HCT116 (cell line): ENCODE measurements around the gene ZBTB17. TPM values are rescaled to one million over a fixed set of nuclear protein-coding genes. Genes with fewer than 3 reads are reported as not detected.

Experiments used
- ATAC-seq: fragments of 200-7000 bp; cut with Tn5 transposase; 2 replicates; pipeline ENCODE4 v1.9.1; 2020; ENCODE audit warnings: mild to moderate bottlenecking, moderate library complexity
- BruUV-seq: library from RNA; stranded (reverse); fragments of 400-500 nt; replicated peaks from 2 replicates; lab custom pipeline; 2021; lab: Mats Ljungman, UMichigan
- CTCF ChIA-PET: fragments of 300-600 bp; sonication (Branson Sonifier 250); formaldehyde crosslinking; loops from one replicate; lab custom pipeline; 2021; ENCODE audit warnings: antibody characterized with exemption; lab: Charles Lee
- POLR2A ChIA-PET: fragments of 300-600, 350-600 bp; sonication (Branson Sonifier 250); formaldehyde crosslinking; loops from one replicate; lab custom pipeline; 2021; ENCODE audit warnings: antibody characterized with exemption; lab: Charles Lee
- RAD21 ChIA-PET, 2 experiments: fragments of 300-600 bp; sonication (Branson Sonifier 250); formaldehyde crosslinking; loops; one replicate each; lab custom pipeline; 2023; ENCODE audit warnings: low total read pairs in 2 of 2; ENCODE audit not compliant: uncharacterized antibody in 2 of 2, unreplicated experiment in 2 of 2, low non-redundant PET in 1 of 2; lab: Charles Lee
- DNase-seq: peaks from one replicate; pipeline ENCODE4 v3.0.0-alpha.2; 2010; ENCODE audit warnings: low read depth, low spot score
- H2AFZ ChIP-seq: fragments of 200-600 bp; shearing (Covaris generic), sonication (generic); 2 replicates; pipeline ENCODE4 v1.6.1; 2017; ENCODE audit warnings: low read depth, mixed run types, mixed read lengths, antibody characterized with exemption, low read length; ENCODE audit not compliant: poor library complexity, severe bottlenecking
- H3K27ac ChIP-seq: 2 replicates; pipeline ENCODE4 v1.5.1; 2012; ENCODE audit warnings: low read depth, low read length
- H3K27me3 ChIP-seq: fragments of 200-600 bp; sonication (generic); 2 replicates; pipeline ENCODE4 v1.6.1; 2016; ENCODE audit warnings: mixed run types, low read length, mixed read lengths; ENCODE audit not compliant: insufficient read depth
- H3K36me3 ChIP-seq, 2 experiments: fragments of 200-500 bp in 1 of 2; fragments of 200-600 bp in 1 of 2; sonication (Bioruptor generic) in 1 of 2; sonication (generic) in 1 of 2; 2 replicates each; pipeline versions ENCODE4 v1.5.1 to v1.6.1; 2014 to 2016; ENCODE audit warnings: low read length in 2 of 2, inconsistent platforms in 1 of 2, mixed read lengths in 1 of 2, mixed run types in 1 of 2; ENCODE audit not compliant: insufficient read depth in 2 of 2, control insufficient read depth in 1 of 2
- H3K4me1 ChIP-seq, 2 experiments: fragments of 200-600 bp in 1 of 2; sonication (generic) in 1 of 2; 2 replicates each; pipeline versions ENCODE4 v1.5.1 to v1.6.1; 2012 to 2017; ENCODE audit warnings: low read length in 2 of 2, inconsistent platforms in 1 of 2, mild to moderate bottlenecking in 1 of 2, mixed read lengths in 1 of 2, mixed run types in 1 of 2, moderate library complexity in 1 of 2; ENCODE audit not compliant: insufficient read depth in 2 of 2, control insufficient read depth in 1 of 2
- H3K4me2 ChIP-seq: fragments of 200-600 bp; sonication (generic); 2 replicates; pipeline ENCODE4 v1.6.1; 2017; ENCODE audit warnings: mixed run types, low read length, mixed read lengths
- H3K4me3 ChIP-seq, 2 experiments: fragments of 200-600 bp in 1 of 2; sonication (generic) in 1 of 2; replicated peaks in 1 of 2; 2 replicates each; pipeline ENCODE4 v1.5.1; 2011 to 2016; ENCODE audit warnings: low read length in 2 of 2, control low read depth in 1 of 2, low read depth in 1 of 2, mild to moderate bottlenecking in 1 of 2, mixed read lengths in 1 of 2, mixed run types in 1 of 2
- H3K79me2 ChIP-seq: fragments of 200-600 bp; sonication (generic); 2 replicates; pipeline ENCODE4 v1.6.1; 2017; ENCODE audit warnings: mild to moderate bottlenecking, mixed run types, low read length, moderate library complexity, mixed read lengths; ENCODE audit not compliant: insufficient read depth
- H3K9ac ChIP-seq: fragments of 200-600 bp; sonication (generic); 2 replicates; pipeline ENCODE4 v1.6.1; 2016; ENCODE audit warnings: low read length, mixed read lengths
- H3K9me2 ChIP-seq: fragments of 200-600 bp; sonication (generic), shearing (Covaris generic); 2 replicates; pipeline ENCODE4 v1.6.1; 2017; ENCODE audit warnings: mixed run types, mild to moderate bottlenecking, moderate library complexity; ENCODE audit not compliant: insufficient read depth
- H3K9me3 ChIP-seq, 2 experiments: fragments of 200-500 bp in 1 of 2; fragments of 200-600 bp in 1 of 2; sonication (Bioruptor generic) in 1 of 2; sonication (generic) in 1 of 2; 2 replicates each; pipeline ENCODE4 v1.6.1; 2014 to 2017; ENCODE audit warnings: low read length in 2 of 2, mixed read lengths in 2 of 2, inconsistent platforms in 1 of 2, low read depth in 1 of 2, mild to moderate bottlenecking in 1 of 2, mixed run types in 1 of 2, moderate library complexity in 1 of 2; ENCODE audit not compliant: control insufficient read depth in 1 of 2, insufficient read depth in 1 of 2
- H4K20me1 ChIP-seq: fragments of 200-600 bp; sonication (generic), shearing (Covaris generic); 2 replicates; pipeline ENCODE4 v1.6.1; 2017; ENCODE audit warnings: mixed run types, mild to moderate bottlenecking, moderate library complexity; ENCODE audit not compliant: insufficient read depth
- CEBPB ChIP-seq: IDR thresholded peaks from 2 replicates; pipeline ENCODE4 v1.6.1; 2012; ENCODE audit warnings: low read depth
- EGR1 ChIP-seq: IDR thresholded peaks from 2 replicates; pipeline ENCODE4 v1.6.1; 2012; ENCODE audit warnings: low read depth
- ELF1 ChIP-seq: IDR thresholded peaks from 2 replicates; pipeline ENCODE4 v1.6.1; 2012; ENCODE audit warnings: low read depth, borderline replicate concordance
- EZH2 ChIP-seq: fragments of 200-600 bp; sonication (generic); IDR thresholded peaks from 2 replicates; pipeline ENCODE4 v1.6.1; 2017; ENCODE audit warnings: antibody characterized with exemption, mixed run types
- FOSL1 ChIP-seq: IDR thresholded peaks from 2 replicates; pipeline ENCODE4 v1.6.1; 2012; ENCODE audit warnings: low read depth
- POLR2A ChIP-seq: IDR thresholded peaks from 2 replicates; pipeline ENCODE4 v1.7.0; 2011; ENCODE audit warnings: borderline replicate concordance; ENCODE audit not compliant: insufficient read depth, insufficient read length; ENCODE audit errors: extremely low read depth
- POLR2AphosphoS5 ChIP-seq: IDR thresholded peaks from 2 replicates; pipeline ENCODE4 v1.6.1; 2011; ENCODE audit warnings: mild to moderate bottlenecking, low read depth, low read length, moderate library complexity
- SIN3A ChIP-seq: IDR thresholded peaks from 2 replicates; pipeline ENCODE4 v1.6.1; 2012; ENCODE audit warnings: low read depth
- TCF7L2 ChIP-seq: IDR thresholded peaks from 2 replicates; pipeline ENCODE4 v1.7.0; 2011; ENCODE audit warnings: borderline replicate concordance, inconsistent platforms; ENCODE audit not compliant: insufficient read depth, insufficient read length; ENCODE audit errors: extremely low read depth
- YY1 ChIP-seq: IDR thresholded peaks from 2 replicates; pipeline ENCODE4 v1.6.1; 2011; ENCODE audit warnings: low read length, low read depth, moderate library complexity, mild to moderate bottlenecking; ENCODE audit not compliant: insufficient replicate concordance; ENCODE audit errors: extremely low read depth
- ZFX ChIP-seq: fragments of 450-650 bp; IDR thresholded peaks from 2 replicates; pipeline ENCODE4 v1.6.1; 2017
- ZNF274 ChIP-seq: fragments of 200-500 bp; sonication (Bioruptor generic); IDR thresholded peaks from 2 replicates; pipeline ENCODE4 v1.6.1; 2014; ENCODE audit warnings: mild to moderate bottlenecking, low read depth, low read length, inconsistent platforms
- intact Hi-C: fragments of 100-400 bp; cut with micrococcal nuclease; formaldehyde crosslinking; loops from 2 replicates; pipeline ENCODE4 v1.10.0; 2022
- total RNA-seq: library from RNA; stranded (reverse); gene quantifications from one replicate; pipeline ENCODE4 v1.2.1, GENCODE V29; 2021; ENCODE audit not compliant: unreplicated experiment
- TF ChIP-seq, protein P1 (sequence below): IDR thresholded peaks from 2 replicates; pipeline ENCODE4 v1.6.1; 2011; ENCODE audit warnings: mild to moderate bottlenecking, low read length, moderate library complexity; ENCODE audit not compliant: insufficient replicate concordance; ENCODE audit errors: extremely low read depth
- TF ChIP-seq, protein P2 (sequence below), 3 experiments: fragments of 200-600 bp in 1 of 3; sonication (generic) in 1 of 3; IDR thresholded peaks in 2 of 3; conservative IDR thresholded peaks in 1 of 3; 2 replicates each; pipeline ENCODE4 v1.5.1; 2012 to 2017; ENCODE audit warnings: low read depth in 2 of 3, low read length in 2 of 3, antibody characterized with exemption in 1 of 3, borderline replicate concordance in 1 of 3, control low read depth in 1 of 3, mild to moderate bottlenecking in 1 of 3, mixed read lengths in 1 of 3, mixed run types in 1 of 3, moderate library complexity in 1 of 3; ENCODE audit not compliant: insufficient read depth in 1 of 3
- TF ChIP-seq, protein P3 (sequence below): IDR thresholded peaks from 2 replicates; pipeline ENCODE4 v1.6.1; 2012; ENCODE audit warnings: low read depth
- TF ChIP-seq, protein P4 (sequence below): IDR thresholded peaks from 2 replicates; pipeline ENCODE4 v1.6.1; 2012

ZBTB17 gene
- total RNA-seq, 1 experiment from 2014 or later, result 31.6 TPM

DNA sequence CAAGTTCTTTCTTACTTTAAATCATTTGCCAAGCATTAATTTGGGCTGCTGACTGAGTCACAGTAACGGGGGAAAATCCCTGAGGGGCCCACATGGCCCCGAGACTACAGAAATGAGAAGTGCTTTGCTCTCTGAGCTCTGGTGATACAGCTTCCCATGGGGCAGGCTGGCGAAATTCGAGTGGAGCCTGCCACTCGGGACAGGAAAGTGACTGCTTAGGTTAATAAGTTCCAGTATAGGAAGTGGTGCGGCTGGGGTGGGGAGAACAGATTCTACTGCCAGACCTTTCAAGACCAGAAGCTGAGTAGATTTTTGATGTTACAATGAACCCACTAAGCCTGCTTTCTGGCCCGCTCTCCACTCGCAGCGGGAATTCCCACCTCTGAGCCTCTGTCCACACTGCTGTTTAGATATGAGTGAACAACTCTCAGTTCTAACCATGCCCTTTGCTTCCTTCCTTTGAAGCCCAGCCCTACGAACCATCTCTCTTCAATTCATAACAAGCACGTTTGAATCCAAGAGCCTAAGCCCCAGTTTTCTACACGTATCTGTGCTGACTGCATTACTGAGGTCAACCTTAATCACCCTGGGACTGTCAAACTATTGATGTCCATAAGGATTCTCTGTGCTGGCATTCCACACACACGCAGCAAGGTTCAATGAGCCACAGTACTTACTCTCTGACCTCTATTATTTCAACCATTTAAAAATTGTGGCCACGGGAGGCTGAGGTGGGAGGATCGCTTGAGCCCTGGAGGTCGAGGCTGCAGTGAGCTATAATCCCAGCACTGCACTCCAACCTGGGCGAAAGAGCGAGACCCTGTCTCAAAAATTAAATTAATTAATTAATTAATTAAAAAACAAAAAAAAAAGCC is 9.6 kb downstream of the ZBTB17 start:
- Histone ChIP-seq H3K9ac (no peak overlapping the region), H3K9me2 (no peaks in the 10 kb centered on the region), H3K4me2 (no peak overlapping the region), H3K9me3 (peaks cover 0 to 4% of the 10 kb centered on the region in 2 experiments; a peak in 1 of 4 replicates)
- CTCF ChIA-PET, result no interaction called here
- BruUV-seq, result no TSS peak
- intact Hi-C loops, result no loop called here
- TF ChIP-seq EGR1 (no peak), EZH2 (no peak), POLR2A (no peak), POLR2AphosphoS5 (no peak), SIN3A (no peak), ZFX (no peak), FOSL1 (no peak), ZNF274 (no peak), ELF1 (no peak), TCF7L2 (no peak), CEBPB (no peak), YY1 (no peak)
- TF ChIP-seq, protein P1, sequence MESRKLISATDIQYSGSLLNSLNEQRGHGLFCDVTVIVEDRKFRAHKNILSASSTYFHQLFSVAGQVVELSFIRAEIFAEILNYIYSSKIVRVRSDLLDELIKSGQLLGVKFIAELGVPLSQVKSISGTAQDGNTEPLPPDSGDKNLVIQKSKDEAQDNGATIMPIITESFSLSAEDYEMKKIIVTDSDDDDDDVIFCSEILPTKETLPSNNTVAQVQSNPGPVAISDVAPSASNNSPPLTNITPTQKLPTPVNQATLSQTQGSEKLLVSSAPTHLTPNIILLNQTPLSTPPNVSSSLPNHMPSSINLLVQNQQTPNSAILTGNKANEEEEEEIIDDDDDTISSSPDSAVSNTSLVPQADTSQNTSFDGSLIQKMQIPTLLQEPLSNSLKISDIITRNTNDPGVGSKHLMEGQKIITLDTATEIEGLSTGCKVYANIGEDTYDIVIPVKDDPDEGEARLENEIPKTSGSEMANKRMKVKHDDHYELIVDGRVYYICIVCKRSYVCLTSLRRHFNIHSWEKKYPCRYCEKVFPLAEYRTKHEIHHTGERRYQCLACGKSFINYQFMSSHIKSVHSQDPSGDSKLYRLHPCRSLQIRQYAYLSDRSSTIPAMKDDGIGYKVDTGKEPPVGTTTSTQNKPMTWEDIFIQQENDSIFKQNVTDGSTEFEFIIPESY, result no peak
- TF ChIP-seq, protein P2, sequence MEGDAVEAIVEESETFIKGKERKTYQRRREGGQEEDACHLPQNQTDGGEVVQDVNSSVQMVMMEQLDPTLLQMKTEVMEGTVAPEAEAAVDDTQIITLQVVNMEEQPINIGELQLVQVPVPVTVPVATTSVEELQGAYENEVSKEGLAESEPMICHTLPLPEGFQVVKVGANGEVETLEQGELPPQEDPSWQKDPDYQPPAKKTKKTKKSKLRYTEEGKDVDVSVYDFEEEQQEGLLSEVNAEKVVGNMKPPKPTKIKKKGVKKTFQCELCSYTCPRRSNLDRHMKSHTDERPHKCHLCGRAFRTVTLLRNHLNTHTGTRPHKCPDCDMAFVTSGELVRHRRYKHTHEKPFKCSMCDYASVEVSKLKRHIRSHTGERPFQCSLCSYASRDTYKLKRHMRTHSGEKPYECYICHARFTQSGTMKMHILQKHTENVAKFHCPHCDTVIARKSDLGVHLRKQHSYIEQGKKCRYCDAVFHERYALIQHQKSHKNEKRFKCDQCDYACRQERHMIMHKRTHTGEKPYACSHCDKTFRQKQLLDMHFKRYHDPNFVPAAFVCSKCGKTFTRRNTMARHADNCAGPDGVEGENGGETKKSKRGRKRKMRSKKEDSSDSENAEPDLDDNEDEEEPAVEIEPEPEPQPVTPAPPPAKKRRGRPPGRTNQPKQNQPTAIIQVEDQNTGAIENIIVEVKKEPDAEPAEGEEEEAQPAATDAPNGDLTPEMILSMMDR (IDR thresholded peaks at IDR 0.05 in 2 of 3, conservative IDR thresholded peaks at IDR 0.05 in 1 of 3; ENCODE audit: borderline replicate concordance in 1 of 3, insufficient read depth in 1 of 3, low read depth in 2 of 3, low read length in 2 of 3), result no peak
- TF ChIP-seq, protein P3, sequence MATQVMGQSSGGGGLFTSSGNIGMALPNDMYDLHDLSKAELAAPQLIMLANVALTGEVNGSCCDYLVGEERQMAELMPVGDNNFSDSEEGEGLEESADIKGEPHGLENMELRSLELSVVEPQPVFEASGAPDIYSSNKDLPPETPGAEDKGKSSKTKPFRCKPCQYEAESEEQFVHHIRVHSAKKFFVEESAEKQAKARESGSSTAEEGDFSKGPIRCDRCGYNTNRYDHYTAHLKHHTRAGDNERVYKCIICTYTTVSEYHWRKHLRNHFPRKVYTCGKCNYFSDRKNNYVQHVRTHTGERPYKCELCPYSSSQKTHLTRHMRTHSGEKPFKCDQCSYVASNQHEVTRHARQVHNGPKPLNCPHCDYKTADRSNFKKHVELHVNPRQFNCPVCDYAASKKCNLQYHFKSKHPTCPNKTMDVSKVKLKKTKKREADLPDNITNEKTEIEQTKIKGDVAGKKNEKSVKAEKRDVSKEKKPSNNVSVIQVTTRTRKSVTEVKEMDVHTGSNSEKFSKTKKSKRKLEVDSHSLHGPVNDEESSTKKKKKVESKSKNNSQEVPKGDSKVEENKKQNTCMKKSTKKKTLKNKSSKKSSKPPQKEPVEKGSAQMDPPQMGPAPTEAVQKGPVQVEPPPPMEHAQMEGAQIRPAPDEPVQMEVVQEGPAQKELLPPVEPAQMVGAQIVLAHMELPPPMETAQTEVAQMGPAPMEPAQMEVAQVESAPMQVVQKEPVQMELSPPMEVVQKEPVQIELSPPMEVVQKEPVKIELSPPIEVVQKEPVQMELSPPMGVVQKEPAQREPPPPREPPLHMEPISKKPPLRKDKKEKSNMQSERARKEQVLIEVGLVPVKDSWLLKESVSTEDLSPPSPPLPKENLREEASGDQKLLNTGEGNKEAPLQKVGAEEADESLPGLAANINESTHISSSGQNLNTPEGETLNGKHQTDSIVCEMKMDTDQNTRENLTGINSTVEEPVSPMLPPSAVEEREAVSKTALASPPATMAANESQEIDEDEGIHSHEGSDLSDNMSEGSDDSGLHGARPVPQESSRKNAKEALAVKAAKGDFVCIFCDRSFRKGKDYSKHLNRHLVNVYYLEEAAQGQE, result no peak
- TF ChIP-seq, protein P4, sequence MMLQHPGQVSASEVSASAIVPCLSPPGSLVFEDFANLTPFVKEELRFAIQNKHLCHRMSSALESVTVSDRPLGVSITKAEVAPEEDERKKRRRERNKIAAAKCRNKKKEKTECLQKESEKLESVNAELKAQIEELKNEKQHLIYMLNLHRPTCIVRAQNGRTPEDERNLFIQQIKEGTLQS, result no peak
- TF ChIP-seq, all 23 proteins: peak for 0
- H3K27ac ChIP-seq, result no peak overlapping the region
- DNase-seq, result no peak
- no peaks in the 10 kb centered on the region for H3K27me3 ChIP-seq
- ChIA-PET RAD21 (no interaction called here), POLR2A (no interaction called here)
- H3K79me2 ChIP-seq, result peaks cover 56% of the 10 kb centered on the region
- H2AFZ ChIP-seq, result no peak overlapping the region
- ATAC-seq, result no peak
- H3K4me1 ChIP-seq, result no peaks in the 10 kb centered on the region
- H3K4me3 ChIP-seq, result no peak overlapping the region
- H3K36me3 ChIP-seq, result peaks cover 0 to 11% of the 10 kb centered on the region in 2 experiments; a peak in 1 of 4 replicates
- H4K20me1 ChIP-seq, result no peaks in the 10 kb centered on the region
